ENCODE results near the gene PTBP1. TPM values are rescaled to one million over a fixed set of nuclear protein-coding genes. Genes with fewer than 3 reads are reported as not detected.
"Not testable (repeated sequence)": the region's sequence is repeated elsewhere in the genome, so short reads cannot be mapped to it uniquely, and the experiment has no call there.

PTBP1 gene
- total RNA-seq, 3 donors from 2014 or later (not counting 1 experiment from before 2014, with no cell fraction given) = 302 to 350 (median 345) TPM

- no peak overlapping the region for H3K27ac ChIP-seq (ENCODE audit: low read length)
- TF ChIP-seq CTCF (IDR thresholded peaks at IDR 0.05) = no peak
- Mint-ChIP-seq H3K4me1 (no peaks in the 10 kb centered on the region), H3K36me3 (no peaks in the 10 kb centered on the region), H3K4me3 (no peak overlapping the region), H3K9me3 (no peaks in the 10 kb centered on the region), H3K27me3 (ENCODE audit: low read depth in 2 of 2) (peaks cover 0 to 5% of the 10 kb centered on the region in 2 donors), H3K27ac (no peak overlapping the region)
- ATAC-seq (no peak), DNase-seq (no peak)
- no peaks in the 10 kb centered on the region for H3K27me3 ChIP-seq (ENCODE audit: control insufficient read depth, insufficient read depth, low read length)
- intact Hi-C loops (cut with micrococcal nuclease) = no loop called here
- no peaks in the 10 kb centered on the region for H3K4me1 ChIP-seq (ENCODE audit: control insufficient read depth, insufficient read depth, low read length)
- H3K9me3 ChIP-seq (ENCODE audit: control insufficient read depth, insufficient read depth, low read length) = no peaks in the 10 kb centered on the region
- no peaks in the 10 kb centered on the region for H3K36me3 ChIP-seq (ENCODE audit: control insufficient read depth, insufficient read depth, low read length)
- H3K4me3 ChIP-seq (ENCODE audit: low read length) = no peak overlapping the region
- 82% methylated on average over 24 of the region's 24 CpGs for WGBS (ENCODE audit: insufficient coverage)
These were observed 37.0 kb downstream of the PTBP1 start for GRCh38 chr19:834216-834615.

- H3K9me3 ChIP-seq (ENCODE audit: control insufficient read depth, insufficient read depth, low read length) = no peaks in the 10 kb centered on the region
- no peaks in the 10 kb centered on the region for H3K27me3 ChIP-seq (ENCODE audit: control insufficient read depth, insufficient read depth, low read length)
- TF ChIP-seq CTCF (IDR thresholded peaks at IDR 0.05) = no peak
- DNase-seq (no peak), ATAC-seq (no peak)
- no peaks in the 10 kb centered on the region for H3K4me1 Mint-ChIP-seq
- H3K27me3 Mint-ChIP-seq (ENCODE audit: low read depth in 2 of 2) = peaks cover 0 to 7% of the 10 kb centered on the region in 2 donors
- no peak overlapping the region for H3K27ac ChIP-seq (ENCODE audit: low read length)
- no peaks in the 10 kb centered on the region for H3K36me3 Mint-ChIP-seq
- no peak overlapping the region for H3K4me3 ChIP-seq (ENCODE audit: low read length)
- intact Hi-C loops (cut with micrococcal nuclease) = no loop called here
- 89% methylated on average over 31 of the region's 36 CpGs for WGBS (ENCODE audit: insufficient coverage)
- no peak overlapping the region for H3K4me3 Mint-ChIP-seq
- H3K9me3 Mint-ChIP-seq = no peaks in the 10 kb centered on the region
- no peaks in the 10 kb centered on the region for H3K4me1 ChIP-seq (ENCODE audit: control insufficient read depth, insufficient read depth, low read length)
- no peaks in the 10 kb centered on the region for H3K36me3 ChIP-seq (ENCODE audit: control insufficient read depth, insufficient read depth, low read length)
- H3K27ac Mint-ChIP-seq = no peak overlapping the region
These were observed 38.1 kb downstream of the PTBP1 start for GRCh38 chr19:835210-835810.

- no peak for TF ChIP-seq CTCF (IDR thresholded peaks at IDR 0.05)
- H3K36me3 ChIP-seq (ENCODE audit: control insufficient read depth, insufficient read depth, low read length) = no peaks in the 10 kb centered on the region
- peaks cover 16% of the 10 kb centered on the region for H3K27me3 ChIP-seq (ENCODE audit: control insufficient read depth, insufficient read depth, low read length)
- WGBS (ENCODE audit: insufficient coverage) = 62% methylated on average over 24 of the region's 24 CpGs
- Mint-ChIP-seq H3K9me3 (no peaks in the 10 kb centered on the region), H3K27ac (no peak within 1 kb of the TSS), H3K4me3 (no peak within 1 kb of the TSS), H3K27me3 (ENCODE audit: low read depth in 2 of 2) (peaks cover 3 to 18% of the 10 kb centered on the region in 2 donors), H3K4me1 (no peaks in the 10 kb centered on the region), H3K36me3 (no peaks in the 10 kb centered on the region)
- no peak within 1 kb of the TSS for H3K27ac ChIP-seq (ENCODE audit: low read length)
- intact Hi-C loops (cut with micrococcal nuclease) = no loop called here
- H3K4me1 ChIP-seq (ENCODE audit: control insufficient read depth, insufficient read depth, low read length) = peaks cover 12% of the 10 kb centered on the region
- no peak for ATAC-seq
- DNase-seq = no peak
- H3K4me3 ChIP-seq (ENCODE audit: low read length) = no peak within 1 kb of the TSS
- no peaks in the 10 kb centered on the region for H3K9me3 ChIP-seq (ENCODE audit: control insufficient read depth, insufficient read depth, low read length)
These were observed 43.4 kb downstream of the PTBP1 start, which contains the start of gene PRTN3 for GRCh38 chr19:840519-841206. PRTN3 (plus strand) TSS chr19:840999; CDS start chr19:841009, 10 bp downstream.

- H3K27ac Mint-ChIP-seq; H3K27ac ChIP-seq (ENCODE audit: low read length); ATAC-seq; DNase-seq; intact Hi-C loops (cut with micrococcal nuclease); H3K36me3 ChIP-seq (ENCODE audit: control insufficient read depth, insufficient read depth, low read length); H3K4me1 Mint-ChIP-seq; H3K9me3 ChIP-seq (ENCODE audit: control insufficient read depth, insufficient read depth, low read length); H3K9me3 Mint-ChIP-seq; H3K4me3 Mint-ChIP-seq; H3K4me3 ChIP-seq (ENCODE audit: low read length); H3K36me3 Mint-ChIP-seq: not testable (repeated sequence)
- 85% methylated on average over 7 of the region's 7 CpGs for WGBS (ENCODE audit: insufficient coverage)
- Histone ChIP-seq H3K27me3 (ENCODE audit: control insufficient read depth, insufficient read depth, low read length) (peaks cover 20% of the 10 kb centered on the region), H3K4me1 (ENCODE audit: control insufficient read depth, insufficient read depth, low read length) (peaks cover 12% of the 10 kb centered on the region)
- peaks cover 6 to 20% of the 10 kb centered on the region in 2 donors for H3K27me3 Mint-ChIP-seq (ENCODE audit: low read depth in 2 of 2)
These were observed 45.5 kb downstream of the PTBP1 start for GRCh38 chr19:842802-843179.
